Activated CD8-positive, alpha-beta T cell treated with anti-CD3 and anti-CD28 coated beads for 36 hours (primary cell): ENCODE results near the gene FAM20B. TPM values are rescaled to one million over a fixed set of nuclear protein-coding genes. Genes with fewer than 3 reads are reported as not detected.

Experiments used
- ATAC-seq: fragments of 200-7000 bp; cut with Tn5 transposase; one replicate; pipeline ENCODE4 v1.10.0; 2021; ENCODE audit warnings: mild to moderate bottlenecking, moderate library complexity
- CTCF ChIA-PET: fragments of 350-600 bp; sonication (Branson Sonifier 250); formaldehyde crosslinking; loops from one replicate; lab custom pipeline; 2021; ENCODE audit warnings: antibody characterized with exemption; lab: Charles Lee
- POLR2A ChIA-PET: fragments of 350-600 bp; sonication (Branson Sonifier 250); formaldehyde crosslinking; loops from one replicate; lab custom pipeline; 2021; ENCODE audit warnings: antibody characterized with exemption; lab: Charles Lee
- DNase-seq: peaks from one replicate; pipeline ENCODE4 v3.0.0-alpha.2; 2020
- H3K27ac Mint-ChIP-seq: one replicate; pipeline ENCODE4 v1.8.0; 2021; ENCODE audit warnings: mild to moderate bottlenecking, mixed read lengths
- H3K27me3 Mint-ChIP-seq: one replicate; pipeline ENCODE4 v1.8.0; 2021; ENCODE audit warnings: mixed read lengths
- H3K36me3 Mint-ChIP-seq: one replicate; pipeline ENCODE4 v1.8.0; 2021; ENCODE audit warnings: low read depth, mixed read lengths
- H3K4me1 Mint-ChIP-seq: one replicate; pipeline ENCODE4 v1.8.0; 2021; ENCODE audit warnings: low read depth, mixed read lengths
- H3K4me3 Mint-ChIP-seq: one replicate; pipeline ENCODE4 v1.8.0; 2021; ENCODE audit warnings: mild to moderate bottlenecking, moderate library complexity, mixed read lengths
- H3K9me3 Mint-ChIP-seq: one replicate; pipeline ENCODE4 v1.8.0; 2021; ENCODE audit warnings: mixed read lengths
- CTCF ChIP-seq: fragments of 200-600 bp; IDR thresholded peaks from one replicate; pipeline ENCODE4 v1.8.0; 2022; ENCODE audit warnings: antibody characterized with exemption, mild to moderate bottlenecking
- intact Hi-C: fragments of 100-400 bp; cut with micrococcal nuclease; formaldehyde crosslinking; loops from one replicate; pipeline ENCODE4 v1.10.0; 2022
- total RNA-seq, 2 experiments: library from RNA; stranded (reverse); gene quantifications; one replicate each; pipeline ENCODE4 v1.2.3, GENCODE V29; 2021

The FAM20B gene
- total RNA-seq, 2 experiments from 2014 or later = 34.7 to 36.1 TPM

- CTCF ChIA-PET = interaction anchor here (1.2 to 1.4 kb wide), 2 partner anchors 24 to 160 kb away, joined by 3 to 5 read pairs; no protein-coding TSS in a partner anchor
- H3K36me3 Mint-ChIP-seq = peaks cover 2% of the 10 kb centered on the region
- no peaks in the 10 kb centered on the region for H3K27me3 Mint-ChIP-seq
- TF ChIP-seq CTCF = no peak
- H3K9me3 Mint-ChIP-seq = no peaks in the 10 kb centered on the region
- POLR2A ChIA-PET = interaction anchor here (0.6 to 1.5 kb wide), 4 partner anchors 10 to 364 kb away, joined by 3 to 6 read pairs (median 4); no protein-coding TSS in a partner anchor
- peak overlapping the region; percentile 99 for H3K4me3 Mint-ChIP-seq
- DNase-seq (no peak), ATAC-seq (no peak)
- peaks cover 47% of the 10 kb centered on the region for H3K4me1 Mint-ChIP-seq
- peak overlapping the region; percentile 97 for H3K27ac Mint-ChIP-seq
- intact Hi-C loops = no loop called here
These were observed 1.3 kb downstream of the FAM20B start for GRCh38 chr1:179026813-179027669.

- DNase-seq = no peak
- Mint-ChIP-seq H3K9me3 (no peaks in the 10 kb centered on the region), H3K4me1 (peaks cover 57% of the 10 kb centered on the region), H3K4me3 (no peak overlapping the region), H3K36me3 (peaks cover 2% of the 10 kb centered on the region), H3K27ac (no peak overlapping the region), H3K27me3 (no peaks in the 10 kb centered on the region)
- POLR2A ChIA-PET = interaction anchor here (0.8 to 1.3 kb wide), 2 partner anchors 9 to 52 kb away, joined by 4 to 5 read pairs; partner anchors contain the start of gene TOR3A
- no peak for TF ChIP-seq CTCF
- CTCF ChIA-PET = interaction anchor here (0.6 to 2.7 kb wide), 5 partner anchors 17 to 245 kb away, joined by 3 to 7 read pairs (median 3); no protein-coding TSS in a partner anchor
- intact Hi-C loops = no loop called here
- no peak for ATAC-seq
These were observed 3.6 kb downstream of the FAM20B start for GRCh38 chr1:179029321-179029759.

- CTCF ChIA-PET = interaction anchor here (0.9 to 2.7 kb wide), 3 partner anchors 27 to 50 kb away, joined by 3 to 7 read pairs (median 4); no protein-coding TSS in a partner anchor
- Mint-ChIP-seq H3K27me3 (no peaks in the 10 kb centered on the region), H3K27ac (no peak overlapping the region), H3K4me1 (peaks cover 65% of the 10 kb centered on the region), H3K36me3 (peaks cover 2% of the 10 kb centered on the region), H3K4me3 (no peak overlapping the region), H3K9me3 (no peaks in the 10 kb centered on the region)
- no peak for ATAC-seq
- POLR2A ChIA-PET = no interaction called here
- intact Hi-C loops = loop anchor here (5.0 kb wide), 1 partner anchor 52 kb away; the partner anchor contains the start of gene TOR3A
- no peak for TF ChIP-seq CTCF
- DNase-seq = no peak
These were observed 4.4 kb downstream of the FAM20B start for GRCh38 chr1:179030130-179030529.

- no peak for DNase-seq
- H3K4me1 Mint-ChIP-seq = peaks cover 68% of the 10 kb centered on the region
- no peaks in the 10 kb centered on the region for H3K9me3 Mint-ChIP-seq
- H3K27me3 Mint-ChIP-seq = no peaks in the 10 kb centered on the region
- H3K4me3 Mint-ChIP-seq = no peak overlapping the region
- CTCF ChIA-PET = interaction anchor here (2.7 kb wide), 1 partner anchor 28 kb away, joined by 7 read pairs; no protein-coding TSS in a partner anchor
- ATAC-seq = no peak
- intact Hi-C loops = loop anchor here (5.0 kb wide), 1 partner anchor 52 kb away; the partner anchor contains the start of gene TOR3A
- TF ChIP-seq CTCF = no peak
- H3K36me3 Mint-ChIP-seq = peaks cover 2% of the 10 kb centered on the region
- H3K27ac Mint-ChIP-seq = no peak overlapping the region
- POLR2A ChIA-PET = no interaction called here
These were observed 5.0 kb downstream of the FAM20B start for GRCh38 chr1:179030683-179031082.
